Measurements from ENCODE around the gene PPP2R2C.

DNA sequence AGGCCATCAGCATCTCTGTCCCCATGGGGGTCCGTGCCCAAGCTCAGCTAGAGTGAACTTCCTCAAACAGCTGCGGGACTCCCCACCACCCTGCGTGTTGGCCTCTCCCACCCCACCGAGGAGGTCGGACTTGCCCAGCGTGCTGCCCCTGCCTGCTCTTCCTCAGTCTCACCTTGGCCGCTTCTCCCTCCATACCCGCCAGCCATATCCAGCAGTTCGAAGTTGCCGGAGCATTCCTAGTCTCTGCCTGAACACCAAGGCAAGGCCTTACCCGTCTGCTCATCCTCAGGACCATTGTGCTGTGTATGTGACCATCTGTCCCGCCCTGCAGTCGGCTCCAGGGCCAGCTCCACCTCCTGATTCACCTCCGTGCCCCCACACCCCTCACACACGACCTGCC, 118.3 kb downstream of the PPP2R2C start:
- TF ChIP-seq EZH2 (IDR thresholded peaks at IDR 0.05; ENCODE audit: borderline replicate concordance, low read depth, low read length, severe bottlenecking), result no peak
- TF ChIP-seq, protein P1, sequence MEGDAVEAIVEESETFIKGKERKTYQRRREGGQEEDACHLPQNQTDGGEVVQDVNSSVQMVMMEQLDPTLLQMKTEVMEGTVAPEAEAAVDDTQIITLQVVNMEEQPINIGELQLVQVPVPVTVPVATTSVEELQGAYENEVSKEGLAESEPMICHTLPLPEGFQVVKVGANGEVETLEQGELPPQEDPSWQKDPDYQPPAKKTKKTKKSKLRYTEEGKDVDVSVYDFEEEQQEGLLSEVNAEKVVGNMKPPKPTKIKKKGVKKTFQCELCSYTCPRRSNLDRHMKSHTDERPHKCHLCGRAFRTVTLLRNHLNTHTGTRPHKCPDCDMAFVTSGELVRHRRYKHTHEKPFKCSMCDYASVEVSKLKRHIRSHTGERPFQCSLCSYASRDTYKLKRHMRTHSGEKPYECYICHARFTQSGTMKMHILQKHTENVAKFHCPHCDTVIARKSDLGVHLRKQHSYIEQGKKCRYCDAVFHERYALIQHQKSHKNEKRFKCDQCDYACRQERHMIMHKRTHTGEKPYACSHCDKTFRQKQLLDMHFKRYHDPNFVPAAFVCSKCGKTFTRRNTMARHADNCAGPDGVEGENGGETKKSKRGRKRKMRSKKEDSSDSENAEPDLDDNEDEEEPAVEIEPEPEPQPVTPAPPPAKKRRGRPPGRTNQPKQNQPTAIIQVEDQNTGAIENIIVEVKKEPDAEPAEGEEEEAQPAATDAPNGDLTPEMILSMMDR (IDR thresholded peaks at IDR 0.05; ENCODE audit: borderline replicate concordance, extremely low read depth, low read length, poor library complexity, severe bottlenecking), result no peak
